GM21737 (cell line): Measurements from ENCODE around the gene BACH2.
"Not testable (repeated sequence)": the region's sequence is repeated elsewhere in the genome, so short reads cannot be mapped to it uniquely, and the experiment has no call there.

Experiments used
- ATAC-seq: cut with Tn5 transposase; IDR thresholded peaks from one replicate; pipeline ENCODE4 v1.9.1; 2021; ENCODE audit warnings: mild to moderate bottlenecking, moderate library complexity; ENCODE audit not compliant: unreplicated experiment

The BACH2 gene

GRCh38 chr6:90135667-90136066 lies 161.0 kb downstream of the BACH2 start:
- ATAC-seq: no peak

DNA sequence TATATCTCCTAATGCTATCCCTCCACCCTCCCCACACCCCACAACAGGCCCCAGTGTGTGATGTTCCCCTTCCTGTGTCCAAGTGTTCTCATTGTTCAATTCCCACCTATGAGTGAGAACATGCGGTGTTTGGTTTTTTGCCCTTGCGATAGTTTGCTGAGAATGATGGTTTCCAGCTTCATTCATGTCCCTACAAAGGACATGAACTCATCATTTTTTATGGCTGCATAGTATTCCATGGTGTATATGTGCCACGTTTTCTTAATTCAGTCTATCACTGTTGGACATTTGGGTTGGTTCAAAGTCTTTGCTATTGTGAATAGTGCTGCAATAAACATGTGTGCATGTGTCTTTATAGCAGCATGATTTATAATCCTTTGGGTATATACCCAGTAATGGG lies 163.0 kb downstream of the BACH2 start:
- ATAC-seq: not testable (repeated sequence)

GRCh38 chr6:90131614-90132423 lies 164.8 kb downstream of the BACH2 start:
- no peak for ATAC-seq

- no peak for ATAC-seq
Observed at GRCh38 chr6:90131125-90131524, 165.5 kb downstream of the BACH2 start.

GRCh38 chr6:90128687-90129086 lies 168.0 kb downstream of the BACH2 start:
- not testable (repeated sequence) for ATAC-seq

GRCh38 chr6:90127595-90127994 lies 169.0 kb downstream of the BACH2 start:
- no peak for ATAC-seq

GRCh38 chr6:90126839-90127238 lies 169.8 kb downstream of the BACH2 start:
- no peak for ATAC-seq

DNA sequence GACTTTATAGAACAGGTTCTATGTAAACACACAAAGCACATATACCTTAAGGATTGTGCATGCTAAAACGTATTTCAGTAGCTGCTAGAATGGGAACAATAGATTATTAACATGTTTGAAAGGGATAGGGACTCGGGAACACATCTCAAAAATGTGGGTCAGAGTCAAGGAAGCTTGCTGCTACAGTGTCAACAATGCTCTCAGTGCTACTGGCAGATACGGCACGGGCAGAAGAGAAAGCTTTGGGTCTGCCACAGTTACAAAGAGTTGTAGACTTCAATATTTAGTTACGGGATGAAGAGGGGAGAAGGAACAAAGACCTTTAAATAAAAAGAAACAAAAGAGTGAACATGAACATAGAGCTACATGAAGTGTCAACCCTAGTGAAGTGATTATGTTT lies 170.5 kb downstream of the BACH2 start:
- ATAC-seq: no peak

DNA sequence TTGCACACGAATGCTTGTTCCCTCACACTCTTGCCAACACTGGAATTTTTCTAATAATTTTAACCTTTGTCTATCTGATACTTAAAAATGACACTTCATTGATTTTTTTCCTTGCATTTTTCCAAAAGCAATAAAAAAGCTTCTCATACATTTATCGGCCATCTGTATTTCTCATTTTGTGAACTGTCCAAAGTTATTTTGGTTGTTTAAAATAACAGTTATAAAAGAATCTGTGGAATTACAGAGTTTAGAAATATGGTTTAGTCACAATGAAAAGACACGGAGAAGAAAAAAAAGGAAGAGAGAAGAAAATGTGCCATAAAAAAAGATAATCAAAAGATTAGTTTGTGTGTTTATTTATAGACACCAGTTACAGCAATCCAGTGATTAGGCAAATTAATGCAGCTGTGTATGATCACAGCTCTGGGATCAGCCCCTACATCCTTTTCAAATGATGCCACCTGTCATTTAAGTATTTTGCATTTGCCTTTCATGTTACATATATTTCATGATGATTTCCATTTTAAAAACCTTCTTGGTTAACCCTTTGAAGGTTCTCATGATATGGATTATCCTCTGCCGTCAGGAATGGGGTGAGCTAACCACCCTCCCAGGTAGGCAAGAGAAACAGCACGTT lies 171.7 kb downstream of the BACH2 start:
- no peak for ATAC-seq

DNA sequence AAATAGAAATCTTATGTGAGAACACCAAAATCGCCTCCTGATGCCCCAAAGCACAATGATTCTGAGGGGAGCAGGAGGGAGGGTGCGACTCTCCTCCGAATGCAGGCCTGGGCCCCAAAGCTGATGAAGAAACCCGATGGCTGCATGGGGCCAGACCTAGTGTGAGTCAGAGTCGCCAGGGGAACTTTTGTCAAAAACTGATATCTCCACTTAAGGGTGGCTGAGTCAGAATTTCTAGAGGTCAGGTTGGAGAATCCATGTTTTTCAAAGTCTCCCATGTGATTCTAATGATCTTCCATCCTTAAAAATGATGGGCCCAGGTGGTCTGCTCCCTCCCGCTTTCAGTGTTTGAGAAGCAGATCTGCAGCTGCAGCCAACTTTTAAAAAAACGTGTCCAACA lies 172.8 kb downstream of the BACH2 start:
- no peak for ATAC-seq

DNA sequence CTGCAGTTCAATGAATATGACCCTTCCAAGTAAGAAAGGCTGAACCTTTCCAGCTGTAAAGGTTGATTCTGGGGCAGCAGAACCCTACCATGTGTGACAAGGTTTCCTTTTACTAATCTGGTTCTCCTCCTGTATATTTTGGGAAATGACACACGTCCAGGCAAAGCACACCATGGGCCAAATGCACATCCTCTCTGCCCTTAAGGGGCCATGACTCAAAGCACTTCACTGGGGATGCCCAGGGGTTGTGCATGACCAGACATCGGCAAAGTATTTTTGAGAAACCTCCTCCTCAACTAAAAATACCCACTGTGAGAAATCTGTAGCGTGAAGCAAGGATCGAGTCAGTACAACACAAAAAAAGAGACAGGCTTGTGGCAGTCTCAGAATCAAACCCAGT lies 174.7 kb downstream of the BACH2 start:
- ATAC-seq: no peak

DNA sequence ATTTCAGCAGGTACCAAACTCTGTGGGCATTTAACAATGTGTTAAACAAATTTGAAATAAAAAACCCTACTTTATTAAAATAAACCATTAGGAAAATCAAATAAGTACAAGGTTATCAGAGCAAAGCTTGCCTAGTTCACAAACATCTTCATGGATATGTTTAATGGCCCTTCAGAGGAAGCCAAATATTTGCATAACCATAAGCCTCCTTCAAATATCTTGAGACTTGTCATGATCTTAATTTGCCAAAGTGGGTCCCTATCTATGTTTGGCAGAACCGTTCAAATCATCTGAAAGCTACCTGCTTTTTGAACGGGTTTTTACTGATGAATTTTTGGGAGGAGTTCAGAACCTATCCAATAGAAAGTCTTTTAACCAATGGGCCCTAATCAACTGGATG lies 176.3 kb downstream of the BACH2 start:
- ATAC-seq: no peak

- ATAC-seq: no peak
Observed at GRCh38 chr6:90119618-90120017, 177.0 kb downstream of the BACH2 start.

DNA sequence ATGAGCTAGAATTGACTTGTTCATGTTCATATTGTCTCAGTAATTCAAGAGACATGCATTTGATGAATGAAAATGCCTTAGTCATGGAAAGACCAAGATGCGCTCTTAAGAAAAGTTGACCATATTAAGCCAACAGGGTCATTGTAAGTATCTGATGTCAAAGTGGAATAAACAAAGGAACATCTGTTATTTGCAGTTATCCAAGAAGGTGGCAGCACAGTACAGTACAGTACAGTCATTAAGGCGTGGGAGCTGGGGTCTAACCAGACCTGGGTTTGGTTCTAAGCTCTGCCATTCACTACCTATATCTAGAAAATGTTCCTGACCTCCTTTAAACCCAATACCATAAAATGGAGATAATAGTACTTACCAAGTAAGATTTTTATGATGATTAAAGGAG lies 178.1 kb downstream of the BACH2 start:
- ATAC-seq: no peak

DNA sequence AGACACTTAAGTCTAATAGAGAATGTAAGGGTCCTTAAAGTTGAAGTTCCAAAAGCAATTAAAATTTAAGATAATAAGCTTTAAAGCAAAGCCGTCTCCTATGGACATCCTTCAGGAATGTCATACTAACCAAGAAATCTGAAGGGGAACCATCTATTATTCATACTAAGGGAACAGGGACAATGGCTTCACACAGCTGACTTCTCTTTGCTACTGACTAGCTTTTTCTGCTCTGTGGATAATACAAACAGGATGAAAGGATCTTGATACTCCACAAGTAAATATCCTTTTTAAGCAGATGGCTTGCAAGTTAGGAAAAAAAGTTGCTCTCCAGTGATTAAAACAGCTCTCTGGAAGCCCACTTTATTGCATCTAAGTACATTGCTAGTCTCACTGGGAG lies 178.6 kb downstream of the BACH2 start:
- no peak for ATAC-seq

DNA sequence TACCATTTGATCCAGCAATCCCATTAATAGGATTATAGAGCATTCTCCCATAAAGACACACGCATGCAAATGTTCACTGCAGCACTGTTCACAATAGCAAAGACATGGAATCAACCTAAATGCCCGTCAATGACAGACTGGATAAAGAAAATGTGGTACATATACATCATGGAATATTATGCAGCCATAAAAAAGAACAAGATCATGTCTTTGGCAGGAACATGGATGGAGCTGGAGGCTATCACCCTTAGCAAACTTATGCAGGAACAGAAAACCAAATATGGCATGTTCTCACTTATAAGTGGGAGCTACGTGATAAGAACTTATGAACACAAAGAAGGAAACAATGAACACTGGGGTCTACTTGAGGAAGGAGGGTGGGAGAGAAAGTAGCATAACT lies 180.5 kb downstream of the BACH2 start:
- ATAC-seq: not testable (repeated sequence)

DNA sequence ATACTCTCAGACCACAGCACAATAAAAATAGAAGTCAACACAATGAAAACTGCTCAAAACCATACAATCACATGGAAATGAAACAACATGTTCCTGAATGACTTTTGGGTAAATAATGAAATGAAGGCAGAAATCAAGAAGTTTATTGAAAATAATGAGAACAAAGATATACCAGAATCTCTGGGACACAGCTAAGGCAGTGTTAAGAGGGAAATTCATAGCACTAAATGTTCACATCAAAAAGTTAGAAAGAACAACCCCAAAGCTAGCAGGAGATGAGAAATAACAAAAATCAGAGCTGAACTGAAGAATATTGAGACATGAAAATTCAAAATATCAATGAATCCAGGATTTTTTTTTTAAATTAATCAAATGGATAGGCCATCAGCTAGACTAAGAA lies 183.3 kb downstream of the BACH2 start:
- no peak for ATAC-seq

DNA sequence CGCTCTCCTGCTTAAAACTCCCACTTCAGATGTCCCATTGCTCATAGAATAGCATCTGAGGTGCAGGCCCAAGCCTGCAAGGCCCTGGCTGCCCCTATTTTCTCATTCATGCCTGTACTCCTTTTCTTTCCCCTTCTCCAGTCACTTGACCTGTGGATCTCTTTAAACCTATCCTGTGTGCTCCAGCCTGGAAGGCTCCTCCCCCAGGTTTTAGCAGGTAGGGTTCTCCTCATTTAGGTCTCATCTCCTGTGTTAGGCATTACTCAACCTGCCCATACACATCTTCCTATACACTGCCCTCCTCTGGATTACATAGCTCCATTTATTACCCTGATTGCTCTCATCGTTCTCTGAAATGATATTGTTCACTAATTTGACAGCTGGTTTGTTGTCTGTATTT lies 185.3 kb downstream of the BACH2 start:
- no peak for ATAC-seq

DNA sequence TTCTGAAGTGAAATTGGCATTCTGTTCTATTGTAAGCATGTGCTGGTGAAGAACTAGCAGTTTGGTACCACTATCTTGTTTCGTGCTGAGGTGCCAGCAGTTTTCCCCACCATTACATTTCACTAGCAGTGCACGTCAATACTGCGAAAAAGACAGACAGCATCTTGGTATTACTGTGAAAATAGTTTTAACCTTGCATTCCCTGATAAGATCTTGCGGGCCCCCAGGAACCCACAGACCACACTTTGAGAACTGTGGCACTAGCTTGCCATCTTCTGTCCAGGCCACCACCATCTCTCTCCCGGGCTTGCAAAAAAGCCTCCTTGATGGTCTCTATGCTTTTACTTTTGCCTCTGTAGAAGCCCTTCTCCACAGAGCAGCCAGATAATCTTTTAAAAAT lies 185.7 kb downstream of the BACH2 start:
- ATAC-seq: no peak

DNA sequence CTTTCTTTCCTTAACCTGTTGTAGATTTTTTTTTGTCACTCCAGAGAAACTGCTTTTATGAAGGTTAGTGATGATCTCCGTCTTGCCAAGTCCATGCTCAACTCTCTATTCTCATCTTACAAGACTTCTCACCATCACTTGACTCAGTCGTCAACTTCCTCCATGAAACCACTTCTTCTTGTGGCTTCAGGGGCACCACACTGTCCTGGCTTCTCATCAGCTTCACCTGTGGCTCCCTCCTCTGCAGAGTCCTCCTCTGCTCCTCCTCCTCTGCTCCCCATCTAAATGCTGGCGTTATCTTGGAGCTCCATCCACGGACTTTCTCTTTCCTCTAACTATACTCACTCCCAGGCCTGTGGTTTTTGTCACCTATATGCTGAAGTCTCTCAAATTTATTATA lies 187.5 kb downstream of the BACH2 start:
- ATAC-seq: no peak

GRCh38 chr6:90107771-90108282 lies 188.8 kb downstream of the BACH2 start:
- ATAC-seq: peak; percentile 84

GRCh38 chr6:90107371-90107770 lies 189.3 kb downstream of the BACH2 start:
- no peak for ATAC-seq
